ENCODE data around the gene COL8A2. TPM values are rescaled to one million over a fixed set of nuclear protein-coding genes. Genes with fewer than 3 reads are reported as not detected.

Gene COL8A2
- total RNA-seq, 1 donor: 11.0 TPM

GRCh38 chr1:36086529-36087232 is 38.3 kb downstream of the COL8A2 start:
- H3K4me3 ChIP-seq (ENCODE audit: low read depth, low read length): no peak overlapping the region
- no peak for TF ChIP-seq CTCF (IDR thresholded peaks at IDR 0.05; ENCODE audit: insufficient read depth, low read length)
- DNase-seq (ENCODE audit: low read depth): no peak

GRCh38 chr1:36085686-36086526 is 39.1 kb downstream of the COL8A2 start:
- no peak for TF ChIP-seq CTCF (IDR thresholded peaks at IDR 0.05; ENCODE audit: insufficient read depth, low read length)
- H3K4me3 ChIP-seq (ENCODE audit: low read depth, low read length): no peak overlapping the region
- no peak for DNase-seq (ENCODE audit: low read depth)

GRCh38 chr1:36085126-36085525 is 39.9 kb downstream of the COL8A2 start:
- H3K4me3 ChIP-seq (ENCODE audit: low read depth, low read length): no peak overlapping the region
- no peak for TF ChIP-seq CTCF (IDR thresholded peaks at IDR 0.05; ENCODE audit: insufficient read depth, low read length)
- DNase-seq (ENCODE audit: low read depth): no peak

- TF ChIP-seq CTCF (IDR thresholded peaks at IDR 0.05; ENCODE audit: insufficient read depth, low read length): no peak
- peak overlapping the region; percentile 56 for H3K4me3 ChIP-seq (ENCODE audit: low read depth, low read length)
- DNase-seq (ENCODE audit: low read depth): no peak
Observed at GRCh38 chr1:36084497-36085115, 40.4 kb downstream of the COL8A2 start.

DNA sequence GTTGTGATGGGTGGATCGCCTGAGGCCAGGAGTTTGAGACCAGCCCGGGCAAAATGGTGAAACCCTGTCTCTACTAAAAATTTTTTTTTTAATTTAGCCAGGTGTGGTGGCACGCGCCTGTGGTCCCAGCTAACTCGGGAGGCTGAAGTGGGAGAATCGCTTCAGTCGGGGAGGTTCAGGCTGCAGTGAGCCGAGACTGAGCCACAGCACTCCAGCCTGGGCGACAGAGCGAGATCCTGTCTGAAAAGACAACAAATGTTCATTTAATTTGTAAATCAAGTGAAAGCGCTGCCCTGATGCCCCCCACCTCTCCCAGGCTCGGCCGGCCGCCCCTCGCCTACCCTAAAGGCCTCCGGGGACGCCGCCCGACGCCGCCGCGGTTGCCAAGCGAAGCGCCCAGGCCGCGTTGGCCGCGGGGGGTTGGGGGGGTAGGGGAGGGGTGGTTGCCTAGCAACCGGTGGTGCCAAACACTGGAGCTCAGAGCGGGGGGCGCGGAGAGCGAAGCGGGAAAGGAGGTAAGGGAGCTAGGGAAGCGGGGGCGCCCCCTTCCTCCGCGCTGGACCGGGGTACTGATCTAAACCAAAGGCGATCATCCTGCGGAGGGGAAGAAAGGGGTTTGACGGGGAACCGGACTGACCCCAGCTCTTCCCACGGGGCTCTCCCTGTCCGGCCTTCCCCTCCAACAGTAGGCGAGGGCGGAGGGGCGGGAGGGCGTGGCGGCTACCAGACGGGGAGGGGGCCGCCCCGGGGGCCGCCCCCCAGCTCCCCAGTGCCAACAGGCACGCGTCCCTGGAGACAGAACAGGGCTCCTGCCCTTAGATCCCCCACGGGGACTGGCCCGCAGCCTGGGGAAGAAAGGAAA is 41.2 kb downstream of the COL8A2 start, which contains the start of gene TEKT2:
Gene TEKT2, plus strand, starts transcription at position 460 of the 862 bp plus-strand sequence. CDS start 828 bp downstream, outside the sequence.
- H3K4me3 ChIP-seq (ENCODE audit: low read depth, low read length): peak within 1 kb of the TSS; percentile 56
- no peak for TF ChIP-seq CTCF (IDR thresholded peaks at IDR 0.05; ENCODE audit: insufficient read depth, low read length)
- DNase-seq (ENCODE audit: low read depth): no peak

DNA sequence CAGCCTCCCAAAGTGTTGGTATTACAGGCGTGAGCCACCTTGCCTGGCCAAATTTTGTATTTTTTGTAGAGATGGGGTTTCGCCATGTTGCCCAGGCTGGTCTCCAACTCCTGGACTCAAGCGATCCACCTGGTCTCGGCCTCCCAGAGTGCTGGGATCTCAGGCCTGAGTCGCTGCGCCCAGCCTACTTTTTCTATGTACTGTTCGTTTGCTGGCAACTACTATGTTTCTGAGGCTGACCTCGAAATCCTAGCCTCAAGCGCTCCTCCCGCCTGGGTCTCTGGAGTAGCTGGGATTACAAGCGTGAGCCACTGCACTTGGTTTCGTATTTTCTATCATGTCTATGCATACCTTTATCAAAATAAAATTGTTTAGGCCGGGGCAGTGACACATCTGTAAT is 41.8 kb downstream of the COL8A2 start:
- DNase-seq (ENCODE audit: low read depth): no peak
- no peak for TF ChIP-seq CTCF (IDR thresholded peaks at IDR 0.05; ENCODE audit: insufficient read depth, low read length)
- H3K4me3 ChIP-seq (ENCODE audit: low read depth, low read length): no peak overlapping the region
